Keratinocyte (primary cell): ENCODE measurements around the gene SNCAIP. TPM values are rescaled to one million over a fixed set of nuclear protein-coding genes. Genes with fewer than 3 reads are reported as not detected.

Source experiments
- DNase-seq: peaks from one replicate; pipeline ENCODE4 v3.0.0-alpha.2; 2011; ENCODE audit warnings: low read depth, missing footprints, low spot score
- FAIRE-seq: peaks from 2 replicates; lab custom pipeline; 2011; peaks lifted over from hg19 to GRCh38; lab: Jason Lieb, UNC
- H2AFZ ChIP-seq: 2 replicates; pipeline ENCODE4 v1.6.0; 2012; ENCODE audit warnings: low read length, control low read depth, inconsistent platforms; ENCODE audit not compliant: control insufficient read depth
- H3K27ac ChIP-seq: 2 replicates; pipeline ENCODE4 v1.5.1; 2011; ENCODE audit warnings: low read length; ENCODE audit not compliant: control insufficient read depth, insufficient read depth
- H3K27me3 ChIP-seq: 3 replicates; pipeline ENCODE4 v1.6.0; 2011; ENCODE audit warnings: low read length; ENCODE audit not compliant: control insufficient read depth, insufficient read depth; ENCODE audit errors: extremely low read depth
- H3K36me3 ChIP-seq, 2 experiments: 2 replicates in 1 of 2; 3 replicates in 1 of 2; pipeline ENCODE4 v1.5.1; 2011; ENCODE audit warnings: low read length in 2 of 2, mild to moderate bottlenecking in 1 of 2; ENCODE audit not compliant: control insufficient read depth in 2 of 2, insufficient read depth in 2 of 2; ENCODE audit errors: extremely low read depth in 1 of 2
- H3K4me1 ChIP-seq: 3 replicates; pipeline ENCODE4 v1.5.1; 2011; ENCODE audit warnings: low read length; ENCODE audit not compliant: control insufficient read depth, insufficient read depth; ENCODE audit errors: extremely low read depth
- H3K4me2 ChIP-seq: 3 replicates; pipeline ENCODE4 v1.6.0; 2011; ENCODE audit warnings: low read depth, low read length; ENCODE audit not compliant: control insufficient read depth, insufficient read depth; ENCODE audit errors: extremely low read depth
- H3K4me3 ChIP-seq, 3 experiments: fragments of 200-600 bp in 1 of 3; sonication (generic) in 1 of 3; 2 replicates in 2 of 3; 3 replicates in 1 of 3; pipeline ENCODE4 v1.5.1; 2011 to 2016; ENCODE audit warnings: low read length in 3 of 3, mild to moderate bottlenecking in 3 of 3, control low read depth in 2 of 3, inconsistent platforms in 1 of 3, low read depth in 1 of 3, mixed read lengths in 1 of 3, mixed run types in 1 of 3, moderate library complexity in 1 of 3; ENCODE audit not compliant: control insufficient read depth in 2 of 3, insufficient read depth in 2 of 3; ENCODE audit errors: extremely low read depth in 1 of 3
- H3K79me2 ChIP-seq: 2 replicates; pipeline ENCODE4 v1.6.0; 2012; ENCODE audit warnings: low read length; ENCODE audit not compliant: control insufficient read depth, insufficient read depth
- H3K9ac ChIP-seq: 3 replicates; pipeline ENCODE4 v1.6.0; 2011; ENCODE audit warnings: low read length; ENCODE audit not compliant: control insufficient read depth, insufficient read depth; ENCODE audit errors: extremely low read depth
- H3K9me1 ChIP-seq: 3 replicates; pipeline ENCODE4 v1.6.0; 2011; ENCODE audit warnings: low read length; ENCODE audit not compliant: control insufficient read depth, insufficient read depth; ENCODE audit errors: extremely low read depth
- H3K9me3 ChIP-seq: 2 replicates; pipeline ENCODE4 v1.5.1; 2012; ENCODE audit warnings: low read depth, low read length; ENCODE audit not compliant: control insufficient read depth
- H4K20me1 ChIP-seq: 3 replicates; pipeline ENCODE4 v1.6.0; 2011; ENCODE audit warnings: low read length; ENCODE audit not compliant: control insufficient read depth, insufficient read depth; ENCODE audit errors: extremely low read depth
- CTCF ChIP-seq, 3 experiments: IDR thresholded peaks in 1 of 3; conservative IDR thresholded peaks in 1 of 3; optimal IDR thresholded peaks in 1 of 3; 2 replicates in 2 of 3; 3 replicates in 1 of 3; pipeline versions ENCODE3 to v1.5.1; 2011; ENCODE audit warnings: low read length in 3 of 3, mild to moderate bottlenecking in 3 of 3, moderate library complexity in 2 of 3, control low read depth in 1 of 3, inconsistent platforms in 1 of 3; ENCODE audit not compliant: insufficient read depth in 2 of 3; ENCODE audit errors: extremely low read depth in 1 of 3
- EZH2 ChIP-seq: IDR thresholded peaks from one replicate; pipeline ENCODE4 v1.6.1; 2012; ENCODE audit warnings: inconsistent platforms, mild to moderate bottlenecking, low read length, moderate library complexity
- dilution Hi-C: fragments of 300-500 bp; cut with MboI; formaldehyde crosslinking; loops from one replicate; pipeline ENCODE4 v1.7.0; 2020; ENCODE audit warnings: low sequenced_read_pairs; ENCODE audit not compliant: extremely low pct_ligation_motif_present
- polyA plus RNA-seq, 5 experiments: library from polyadenylated mRNA; depleted of rRNA in 3 of 5; stranded (reverse) in 3 of 5; stranded (forward) in 1 of 5; unstranded in 1 of 5; fragments of >200 nt; gene quantifications; 1 replicate in 1 of 5; 2 replicates in 3 of 5; 3 replicates in 1 of 5; pipeline versions ENCODE4 v1.2.1 to v1.2.3, GENCODE V29; 2011 to 2012; ENCODE audit warnings: missing spikeins in 2 of 5, low read depth in 1 of 5, low replicate concordance in 1 of 5

Gene SNCAIP
- polyA plus RNA-seq, 1 donor (not counting 4 experiments of a cell fraction or from before 2014, with no cell fraction given): not detected

- no peaks in the 10 kb centered on the region for H3K9me3 ChIP-seq
- dilution Hi-C loops: no loop called here
- H2AFZ ChIP-seq: no peak overlapping the region
Observed at GRCh38 chr5:122346897-122347581, 35.0 kb downstream of the SNCAIP start.

GRCh38 chr5:122350496-122350895 is 38.5 kb downstream of the SNCAIP start:
- dilution Hi-C loops: no loop called here
- FAIRE-seq: no peak
- Histone ChIP-seq H3K27me3 (no peaks in the 10 kb centered on the region), H4K20me1 (no peaks in the 10 kb centered on the region), H3K27ac (no peak overlapping the region), H2AFZ (no peak overlapping the region), H3K79me2 (no peaks in the 10 kb centered on the region), H3K9me1 (no peaks in the 10 kb centered on the region), H3K9me3 (no peaks in the 10 kb centered on the region), H3K4me2 (no peak overlapping the region), H3K9ac (no peak overlapping the region), H3K4me3 (no peak overlapping the region), H3K4me1 (no peaks in the 10 kb centered on the region), H3K36me3 (no peaks in the 10 kb centered on the region)
- TF ChIP-seq CTCF (optimal IDR thresholded peaks at IDR 0.05 in 1 of 3, IDR thresholded peaks at IDR 0.05 in 1 of 3, conservative IDR thresholded peaks at IDR 0.05 in 1 of 3; ENCODE audit: extremely low read depth in 1 of 3, insufficient read depth in 2 of 3, low read length in 3 of 3) (no peak), EZH2 (no peak)
- DNase-seq: no peak

More at GRCh38 chr5:122346897-122347581, 35.0 kb downstream of the SNCAIP start:
- TF ChIP-seq EZH2: no peak
- TF ChIP-seq CTCF (optimal IDR thresholded peaks at IDR 0.05 in 1 of 3, IDR thresholded peaks at IDR 0.05 in 1 of 3, conservative IDR thresholded peaks at IDR 0.05 in 1 of 3; ENCODE audit: extremely low read depth in 1 of 3, insufficient read depth in 2 of 3, low read length in 3 of 3): no peak
- DNase-seq (no peak), FAIRE-seq (no peak)
- no peaks in the 10 kb centered on the region for H3K4me1 ChIP-seq
- no peak overlapping the region for H3K4me2 ChIP-seq
- H3K9ac ChIP-seq: no peak overlapping the region
- no peaks in the 10 kb centered on the region for H3K79me2 ChIP-seq
- no peaks in the 10 kb centered on the region for H3K9me1 ChIP-seq
- no peaks in the 10 kb centered on the region for H3K36me3 ChIP-seq
- no peaks in the 10 kb centered on the region for H4K20me1 ChIP-seq
- H3K27me3 ChIP-seq: no peaks in the 10 kb centered on the region
- H3K27ac ChIP-seq: no peak overlapping the region
- no peak overlapping the region for H3K4me3 ChIP-seq
